GM23248 (cell line): ENCODE data around the gene ANO10.

Experiments used
- EZH2 ChIP-seq: fragments of 200-600 bp; sonication (generic); IDR thresholded peaks from 2 replicates; pipeline ENCODE4 v1.6.1; 2018; ENCODE audit warnings: antibody characterized with exemption, mild to moderate bottlenecking; ENCODE audit not compliant: insufficient read depth, poor library complexity, severe bottlenecking
- EZH2phosphoT487 ChIP-seq: fragments of 200-600 bp; sonication (generic); IDR thresholded peaks from 2 replicates; pipeline ENCODE4 v1.6.1; 2018; ENCODE audit warnings: antibody characterized with exemption, moderate library complexity, mild to moderate bottlenecking, low read depth; ENCODE audit not compliant: insufficient read depth

- TF ChIP-seq EZH2 (no peak), EZH2phosphoT487 (no peak)
Observed at GRCh38 chr3:43363621-43364266, 258.1 kb downstream of the ANO10 start.
